Measurements from ENCODE around the gene GALNT11.

GALNT11 gene

GRCh38 chr7:152048051-152048450 lies 22.6 kb downstream of the GALNT11 start:
- no peak for TF ChIP-seq CTCF (IDR thresholded peaks at IDR 0.05; ENCODE audit: low read length)
- TF ChIP-seq EZH2phosphoT487 (IDR thresholded peaks at IDR 0.05; ENCODE audit: low read length), result no peak
- no peak for TF ChIP-seq EZH2 (optimal IDR thresholded peaks at IDR 0.05; ENCODE audit: low read depth, low read length)
- Histone ChIP-seq H3K4me3 (ENCODE audit: low read length) (no peak overlapping the region), H3K9ac (ENCODE audit: low read length) (no peak overlapping the region), H3F3A (ENCODE audit: insufficient read depth, low read length) (no peaks in the 10 kb centered on the region), H3K9me3 (replicated peaks; ENCODE audit: insufficient read depth, low read length) (no peaks in the 10 kb centered on the region), H3K27me3 (replicated peaks; ENCODE audit: insufficient read depth, low read length) (no peaks in the 10 kb centered on the region), H3K4me2 (ENCODE audit: low read depth, low read length) (no peak overlapping the region), H3K79me2 (ENCODE audit: low read length) (no peaks in the 10 kb centered on the region), H4K20me1 (ENCODE audit: insufficient read depth, low read length) (no peaks in the 10 kb centered on the region), H3K27ac (ENCODE audit: low read length) (no peak overlapping the region), H2AFZ (ENCODE audit: low read length) (no peak overlapping the region), H3K9me2 (replicated peaks; ENCODE audit: insufficient read depth, low read length) (no peaks in the 10 kb centered on the region), H3K4me1 (ENCODE audit: low read length) (no peaks in the 10 kb centered on the region), H3K36me3 (replicated peaks; ENCODE audit: insufficient read depth, low read length) (no peaks in the 10 kb centered on the region)
- DNase-seq, result no peak

GRCh38 chr7:152050547-152050971 lies 25.1 kb downstream of the GALNT11 start:
- Histone ChIP-seq H3F3A (ENCODE audit: insufficient read depth, low read length) (no peaks in the 10 kb centered on the region), H2AFZ (ENCODE audit: low read length) (no peak overlapping the region), H3K4me3 (ENCODE audit: low read length) (no peak overlapping the region), H3K9me3 (replicated peaks; ENCODE audit: insufficient read depth, low read length) (no peaks in the 10 kb centered on the region), H3K79me2 (ENCODE audit: low read length) (no peaks in the 10 kb centered on the region), H3K27me3 (replicated peaks; ENCODE audit: insufficient read depth, low read length) (no peaks in the 10 kb centered on the region), H3K4me1 (ENCODE audit: low read length) (no peaks in the 10 kb centered on the region), H3K4me2 (ENCODE audit: low read depth, low read length) (no peak overlapping the region), H3K36me3 (replicated peaks; ENCODE audit: insufficient read depth, low read length) (no peaks in the 10 kb centered on the region), H3K9ac (ENCODE audit: low read length) (no peak overlapping the region), H4K20me1 (ENCODE audit: insufficient read depth, low read length) (no peaks in the 10 kb centered on the region), H3K9me2 (replicated peaks; ENCODE audit: insufficient read depth, low read length) (no peaks in the 10 kb centered on the region), H3K27ac (ENCODE audit: low read length) (no peak overlapping the region)
- TF ChIP-seq CTCF (IDR thresholded peaks at IDR 0.05; ENCODE audit: low read length), result no peak
- no peak for TF ChIP-seq EZH2 (optimal IDR thresholded peaks at IDR 0.05; ENCODE audit: low read depth, low read length)
- no peak for TF ChIP-seq EZH2phosphoT487 (IDR thresholded peaks at IDR 0.05; ENCODE audit: low read length)
- DNase-seq, result no peak

- Histone ChIP-seq H3K9me2 (replicated peaks; ENCODE audit: insufficient read depth, low read length) (no peaks in the 10 kb centered on the region), H3K27me3 (replicated peaks; ENCODE audit: insufficient read depth, low read length) (no peaks in the 10 kb centered on the region), H3K4me3 (ENCODE audit: low read length) (no peak overlapping the region), H3K27ac (ENCODE audit: low read length) (no peak overlapping the region), H4K20me1 (ENCODE audit: insufficient read depth, low read length) (no peaks in the 10 kb centered on the region), H2AFZ (ENCODE audit: low read length) (no peak overlapping the region), H3K4me2 (ENCODE audit: low read depth, low read length) (no peak overlapping the region), H3K9ac (ENCODE audit: low read length) (no peak overlapping the region), H3K79me2 (ENCODE audit: low read length) (no peaks in the 10 kb centered on the region), H3F3A (ENCODE audit: insufficient read depth, low read length) (no peaks in the 10 kb centered on the region), H3K4me1 (ENCODE audit: low read length) (no peaks in the 10 kb centered on the region), H3K36me3 (replicated peaks; ENCODE audit: insufficient read depth, low read length) (no peaks in the 10 kb centered on the region), H3K9me3 (replicated peaks; ENCODE audit: insufficient read depth, low read length) (no peaks in the 10 kb centered on the region)
- DNase-seq, result no peak
- TF ChIP-seq EZH2phosphoT487 (IDR thresholded peaks at IDR 0.05; ENCODE audit: low read length), result no peak
- no peak for TF ChIP-seq CTCF (IDR thresholded peaks at IDR 0.05; ENCODE audit: low read length)
- no peak for TF ChIP-seq EZH2 (optimal IDR thresholded peaks at IDR 0.05; ENCODE audit: low read depth, low read length)
Measured at GRCh38 chr7:152051968-152052367, 26.5 kb downstream of the GALNT11 start.
